MM.1S (cell line): ENCODE results near the gene TMEM271.

Source experiments
- DNase-seq: peaks from one replicate; pipeline ENCODE4 v3.0.0-alpha.2; 2015
- H2AFZ ChIP-seq: fragments of 300-600 bp; sonication (generic); 2 replicates; pipeline ENCODE4 v1.6.0; 2016; ENCODE audit warnings: antibody characterized with exemption, low read length
- H3F3A ChIP-seq: fragments of 300-600 bp; sonication (generic); 2 replicates; pipeline ENCODE4 v1.6.1; 2016; ENCODE audit warnings: mild to moderate bottlenecking, antibody characterized with exemption, low read length, moderate library complexity, mixed read lengths; ENCODE audit not compliant: insufficient read depth
- H3K27ac ChIP-seq: fragments of 300-600 bp; sonication (generic); 2 replicates; pipeline ENCODE4 v1.5.1; 2016; ENCODE audit warnings: mild to moderate bottlenecking, low read length
- H3K27me3 ChIP-seq: fragments of 300-600 bp; sonication (generic); replicated peaks from 2 replicates; pipeline ENCODE4 v1.6.0; 2016; ENCODE audit warnings: low read length; ENCODE audit not compliant: insufficient read depth
- H3K36me3 ChIP-seq: fragments of 300-600 bp; sonication (generic); replicated peaks from 2 replicates; pipeline ENCODE4 v1.6.1; 2016; ENCODE audit warnings: mild to moderate bottlenecking, low read length, mixed read lengths; ENCODE audit not compliant: insufficient read depth
- H3K4me1 ChIP-seq: fragments of 300-600 bp; sonication (generic); 2 replicates; pipeline ENCODE4 v1.6.1; 2016; ENCODE audit warnings: low read length, mixed read lengths
- H3K4me2 ChIP-seq: fragments of 300-600 bp; sonication (generic); 2 replicates; pipeline ENCODE4 v1.6.0; 2016; ENCODE audit warnings: low read depth, low read length
- H3K4me3 ChIP-seq: fragments of 300-600 bp; sonication (generic); 2 replicates; pipeline ENCODE4 v1.5.1; 2016; ENCODE audit warnings: low read length, mixed read lengths
- H3K79me2 ChIP-seq: fragments of 300-600 bp; sonication (generic); 2 replicates; pipeline ENCODE4 v1.6.1; 2016; ENCODE audit warnings: mixed run types, low read length, mixed read lengths
- H3K9ac ChIP-seq: fragments of 300-600 bp; sonication (generic); 2 replicates; pipeline ENCODE4 v1.6.1; 2016; ENCODE audit warnings: low read length, mixed read lengths
- H3K9me2 ChIP-seq: fragments of 300-600 bp; sonication (generic); replicated peaks from 2 replicates; pipeline ENCODE4 v1.6.1; 2016; ENCODE audit warnings: mild to moderate bottlenecking, low read length, mixed read lengths; ENCODE audit not compliant: insufficient read depth
- H3K9me3 ChIP-seq: fragments of 300-600 bp; sonication (generic); replicated peaks from 2 replicates; pipeline ENCODE4 v1.6.1; 2016; ENCODE audit warnings: mild to moderate bottlenecking, low read length, mixed read lengths; ENCODE audit not compliant: insufficient read depth
- H4K20me1 ChIP-seq: fragments of 300-600 bp; sonication (generic); 2 replicates; pipeline ENCODE4 v1.6.1; 2016; ENCODE audit warnings: mild to moderate bottlenecking, low read length, moderate library complexity, mixed read lengths; ENCODE audit not compliant: insufficient read depth
- CTCF ChIP-seq: fragments of 300-600 bp; sonication (generic); IDR thresholded peaks from 2 replicates; pipeline ENCODE4 v1.5.1; 2016; ENCODE audit warnings: antibody characterized with exemption, low read length, mixed read lengths
- EZH2 ChIP-seq: fragments of 300-600 bp; sonication (generic); optimal IDR thresholded peaks from 2 replicates; pipeline ENCODE3; 2017; ENCODE audit warnings: low read depth, mild to moderate bottlenecking, antibody characterized with exemption, low read length, mixed read lengths
- EZH2phosphoT487 ChIP-seq: fragments of 300-600 bp; sonication (generic); IDR thresholded peaks from 2 replicates; pipeline ENCODE4 v1.6.1; 2018; ENCODE audit warnings: antibody characterized with exemption, low read length

TMEM271 gene

GRCh38 chr4:576245-576821, at the start of gene TMEM271:
TMEM271 (minus strand) TSS chr4:576295; CDS start chr4:576062, 233 bp downstream.
- no peaks in the 10 kb centered on the region for H3K27me3 ChIP-seq
- no peak within 1 kb of the TSS for H3K4me3 ChIP-seq
- no peak within 1 kb of the TSS for H2AFZ ChIP-seq
- H3K9me2 ChIP-seq = no peaks in the 10 kb centered on the region
- H3K9me3 ChIP-seq = no peaks in the 10 kb centered on the region
- no peaks in the 10 kb centered on the region for H3K4me1 ChIP-seq
- no peaks in the 10 kb centered on the region for H4K20me1 ChIP-seq
- H3F3A ChIP-seq = no peaks in the 10 kb centered on the region
- no peak for DNase-seq
- no peak within 1 kb of the TSS for H3K9ac ChIP-seq
- no peak for TF ChIP-seq CTCF
- TF ChIP-seq EZH2 = no peak
- TF ChIP-seq EZH2phosphoT487 = no peak
- H3K4me2 ChIP-seq = no peak within 1 kb of the TSS
- no peaks in the 10 kb centered on the region for H3K79me2 ChIP-seq
- no peaks in the 10 kb centered on the region for H3K36me3 ChIP-seq
- H3K27ac ChIP-seq = no peak within 1 kb of the TSS

DNA sequence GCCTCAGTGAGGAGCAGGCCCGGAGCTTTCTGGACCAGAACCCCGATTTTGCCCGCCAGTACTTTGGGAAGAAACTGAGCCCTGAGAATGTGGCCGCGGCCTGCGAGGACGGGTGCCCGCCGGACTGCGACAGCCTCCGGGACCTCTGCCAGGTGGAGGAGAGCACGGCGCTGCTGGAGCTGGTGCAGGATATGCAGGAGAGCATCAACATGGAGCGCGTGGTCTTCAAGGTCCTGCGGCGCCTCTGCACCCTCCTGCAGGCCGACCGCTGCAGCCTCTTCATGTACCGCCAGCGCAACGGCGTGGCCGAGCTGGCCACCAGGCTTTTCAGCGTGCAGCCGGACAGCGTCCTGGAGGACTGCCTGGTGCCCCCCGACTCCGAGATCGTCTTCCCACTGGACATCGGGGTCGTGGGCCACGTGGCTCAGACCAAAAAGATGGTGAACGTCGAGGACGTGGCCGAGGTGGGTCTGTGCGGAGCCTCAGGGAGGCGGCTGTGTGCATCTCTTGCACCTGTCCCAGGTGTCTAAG, 49.6 kb upstream of the TMEM271 start:
- Histone ChIP-seq H3K79me2 (no peaks in the 10 kb centered on the region), H3K9me3 (no peaks in the 10 kb centered on the region), H3K27ac (no peak overlapping the region), H3K4me3 (no peak overlapping the region), H3K36me3 (no peaks in the 10 kb centered on the region), H3K9ac (no peak overlapping the region), H2AFZ (no peak overlapping the region), H4K20me1 (no peaks in the 10 kb centered on the region), H3F3A (no peaks in the 10 kb centered on the region), H3K4me1 (no peaks in the 10 kb centered on the region), H3K4me2 (no peak overlapping the region), H3K9me2 (no peaks in the 10 kb centered on the region), H3K27me3 (no peaks in the 10 kb centered on the region)
- no peak for TF ChIP-seq CTCF
- TF ChIP-seq EZH2phosphoT487 = no peak
- TF ChIP-seq EZH2 = no peak
- no peak for DNase-seq

DNA sequence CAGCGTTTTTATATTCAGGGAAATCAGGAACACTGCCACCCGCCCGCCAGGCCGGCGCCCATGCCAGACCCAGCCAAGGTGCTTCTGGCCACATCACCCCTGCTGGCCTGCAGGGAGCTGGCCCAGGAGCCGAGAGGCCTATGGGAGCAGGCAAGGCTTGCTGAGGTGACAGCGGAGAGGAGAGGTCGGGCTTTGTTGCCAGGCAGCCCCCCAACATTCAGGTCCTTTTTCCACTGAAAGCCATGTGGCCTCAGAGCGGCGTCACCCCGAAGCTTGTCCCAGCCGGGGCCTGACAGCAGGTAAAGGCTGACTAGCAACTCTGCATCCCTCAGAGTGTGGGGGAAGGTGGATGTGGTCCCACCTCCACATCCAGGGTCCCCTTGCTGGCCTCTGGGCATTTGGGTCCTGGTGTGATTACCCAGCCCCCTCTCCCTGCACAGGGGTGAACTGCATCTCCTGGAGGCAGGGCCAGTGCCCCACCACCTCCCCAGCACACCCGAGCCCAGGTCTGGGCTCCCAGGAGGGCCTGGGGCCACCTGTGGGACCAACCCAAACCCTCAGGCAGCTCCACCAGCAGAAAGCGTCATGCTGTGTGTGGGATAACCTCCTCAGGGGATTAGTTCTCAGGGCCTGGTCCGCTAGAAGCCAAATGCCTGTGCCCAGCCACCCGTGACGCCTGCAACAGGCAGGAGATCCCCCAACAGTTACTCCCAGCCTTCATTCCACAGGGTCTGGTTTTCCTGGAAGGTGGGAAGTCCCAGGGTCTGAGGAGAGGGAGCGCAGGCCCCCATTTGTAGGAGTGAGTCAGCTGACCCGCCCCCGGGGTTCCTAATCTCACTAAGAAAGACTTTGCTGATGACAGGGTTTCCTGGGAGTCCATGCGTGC, 48.9 kb upstream of the TMEM271 start, which contains the start of gene PDE6B:
TSS of gene PDE6B (plus strand) at position 869 of the 886 bp plus-strand sequence. CDS start 54 bp downstream, outside the sequence.
- H3F3A ChIP-seq = no peaks in the 10 kb centered on the region
- H2AFZ ChIP-seq = no peak within 1 kb of the TSS
- H3K36me3 ChIP-seq = no peaks in the 10 kb centered on the region
- no peaks in the 10 kb centered on the region for H3K4me1 ChIP-seq
- H3K4me3 ChIP-seq = no peak within 1 kb of the TSS
- H3K9me2 ChIP-seq = no peaks in the 10 kb centered on the region
- H3K27me3 ChIP-seq = no peaks in the 10 kb centered on the region
- no peak within 1 kb of the TSS for H3K9ac ChIP-seq
- H4K20me1 ChIP-seq = no peaks in the 10 kb centered on the region
- H3K9me3 ChIP-seq = no peaks in the 10 kb centered on the region
- DNase-seq = no peak
- H3K79me2 ChIP-seq = no peaks in the 10 kb centered on the region
- H3K4me2 ChIP-seq = no peak within 1 kb of the TSS
- TF ChIP-seq EZH2 (no peak), CTCF (no peak), EZH2phosphoT487 (no peak)
- no peak within 1 kb of the TSS for H3K27ac ChIP-seq
